Neural crest cell (in vitro differentiated cells): ENCODE data around the gene CELF4. TPM values are rescaled to one million over a fixed set of nuclear protein-coding genes. Genes with fewer than 3 reads are reported as not detected.

ENCODE experiments used
- DNase-seq: peaks from one replicate; pipeline ENCODE4 v3.0.0; 2021; ENCODE audit warnings: low read depth, mixed read lengths, low spot score
- H3K27ac Mint-ChIP-seq: one replicate; pipeline ENCODE4 v1.8.0; 2021; ENCODE audit warnings: mild to moderate bottlenecking, mixed read lengths; ENCODE audit not compliant: unreplicated experiment
- H3K27me3 Mint-ChIP-seq: 2 replicates; pipeline ENCODE4 v1.8.0; 2021; ENCODE audit warnings: low read depth, mild to moderate bottlenecking, mixed read lengths
- H3K36me3 Mint-ChIP-seq: 2 replicates; pipeline ENCODE4 v1.8.0; 2021; ENCODE audit warnings: low read depth, mild to moderate bottlenecking, mixed read lengths
- H3K4me1 Mint-ChIP-seq: 2 replicates; pipeline ENCODE4 v1.8.0; 2021; ENCODE audit warnings: mixed read lengths
- H3K4me3 Mint-ChIP-seq: one replicate; pipeline ENCODE4 v1.8.0; 2021; ENCODE audit warnings: mild to moderate bottlenecking, mixed read lengths
- H3K9me3 Mint-ChIP-seq: 2 replicates; pipeline ENCODE4 v1.8.0; 2021; ENCODE audit warnings: mixed read lengths
- total RNA-seq: library from RNA; stranded (reverse); gene quantifications from 2 replicates; pipeline ENCODE4 v1.2.1, GENCODE V29; 2021
- TF ChIP-seq, protein P1 (sequence below): fragments of 200-600 bp; sonication (generic); conservative IDR thresholded peaks from 2 replicates; pipeline ENCODE4 v1.5.0; 2021; ENCODE audit warnings: antibody characterized with exemption, mild to moderate bottlenecking

Gene CELF4
- total RNA-seq, 1 donor from 2014 or later = 1.9 TPM

DNA sequence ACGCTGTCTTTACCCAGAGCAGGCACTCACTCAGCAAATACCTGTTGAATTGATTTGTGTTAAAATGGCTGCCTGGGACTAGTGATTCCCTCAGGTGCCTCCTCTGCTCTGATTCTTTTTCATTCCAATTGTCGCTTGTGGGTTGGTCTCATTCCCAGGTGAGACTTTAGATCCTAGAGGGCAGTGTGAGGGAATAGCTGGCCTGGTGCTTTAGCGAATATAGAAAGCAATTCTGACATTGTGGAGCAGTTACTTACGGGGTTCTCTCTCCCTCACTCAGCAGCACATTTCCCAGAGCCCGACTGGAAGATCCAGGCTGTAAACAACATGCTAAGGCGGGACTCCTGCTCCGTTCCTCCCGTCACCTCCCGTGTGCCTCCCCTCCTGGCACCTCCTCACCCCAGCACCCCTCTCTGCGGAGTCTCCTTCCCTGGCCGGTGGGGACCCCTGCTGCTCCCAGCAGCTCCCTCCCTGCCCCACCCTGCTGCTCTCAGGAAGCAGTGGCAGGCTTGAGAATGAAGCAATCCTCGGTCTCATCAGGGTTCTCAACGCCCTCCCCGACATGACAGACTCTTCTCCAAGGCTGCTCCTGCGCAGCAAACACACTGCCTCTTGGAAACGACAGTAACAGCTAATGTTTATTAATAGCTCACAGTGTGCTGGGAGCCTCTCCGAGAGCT, 26.9 kb downstream of the CELF4 start:
- H3K27me3 Mint-ChIP-seq = peaks cover 61% of the 10 kb centered on the region
- DNase-seq = no peak
- peaks cover 11% of the 10 kb centered on the region for H3K4me1 Mint-ChIP-seq
- no peak overlapping the region for H3K27ac Mint-ChIP-seq
- H3K36me3 Mint-ChIP-seq = no peaks in the 10 kb centered on the region
- no peak overlapping the region for H3K4me3 Mint-ChIP-seq
- TF ChIP-seq, protein P1, sequence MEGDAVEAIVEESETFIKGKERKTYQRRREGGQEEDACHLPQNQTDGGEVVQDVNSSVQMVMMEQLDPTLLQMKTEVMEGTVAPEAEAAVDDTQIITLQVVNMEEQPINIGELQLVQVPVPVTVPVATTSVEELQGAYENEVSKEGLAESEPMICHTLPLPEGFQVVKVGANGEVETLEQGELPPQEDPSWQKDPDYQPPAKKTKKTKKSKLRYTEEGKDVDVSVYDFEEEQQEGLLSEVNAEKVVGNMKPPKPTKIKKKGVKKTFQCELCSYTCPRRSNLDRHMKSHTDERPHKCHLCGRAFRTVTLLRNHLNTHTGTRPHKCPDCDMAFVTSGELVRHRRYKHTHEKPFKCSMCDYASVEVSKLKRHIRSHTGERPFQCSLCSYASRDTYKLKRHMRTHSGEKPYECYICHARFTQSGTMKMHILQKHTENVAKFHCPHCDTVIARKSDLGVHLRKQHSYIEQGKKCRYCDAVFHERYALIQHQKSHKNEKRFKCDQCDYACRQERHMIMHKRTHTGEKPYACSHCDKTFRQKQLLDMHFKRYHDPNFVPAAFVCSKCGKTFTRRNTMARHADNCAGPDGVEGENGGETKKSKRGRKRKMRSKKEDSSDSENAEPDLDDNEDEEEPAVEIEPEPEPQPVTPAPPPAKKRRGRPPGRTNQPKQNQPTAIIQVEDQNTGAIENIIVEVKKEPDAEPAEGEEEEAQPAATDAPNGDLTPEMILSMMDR = no peak
- H3K9me3 Mint-ChIP-seq = no peaks in the 10 kb centered on the region

DNA sequence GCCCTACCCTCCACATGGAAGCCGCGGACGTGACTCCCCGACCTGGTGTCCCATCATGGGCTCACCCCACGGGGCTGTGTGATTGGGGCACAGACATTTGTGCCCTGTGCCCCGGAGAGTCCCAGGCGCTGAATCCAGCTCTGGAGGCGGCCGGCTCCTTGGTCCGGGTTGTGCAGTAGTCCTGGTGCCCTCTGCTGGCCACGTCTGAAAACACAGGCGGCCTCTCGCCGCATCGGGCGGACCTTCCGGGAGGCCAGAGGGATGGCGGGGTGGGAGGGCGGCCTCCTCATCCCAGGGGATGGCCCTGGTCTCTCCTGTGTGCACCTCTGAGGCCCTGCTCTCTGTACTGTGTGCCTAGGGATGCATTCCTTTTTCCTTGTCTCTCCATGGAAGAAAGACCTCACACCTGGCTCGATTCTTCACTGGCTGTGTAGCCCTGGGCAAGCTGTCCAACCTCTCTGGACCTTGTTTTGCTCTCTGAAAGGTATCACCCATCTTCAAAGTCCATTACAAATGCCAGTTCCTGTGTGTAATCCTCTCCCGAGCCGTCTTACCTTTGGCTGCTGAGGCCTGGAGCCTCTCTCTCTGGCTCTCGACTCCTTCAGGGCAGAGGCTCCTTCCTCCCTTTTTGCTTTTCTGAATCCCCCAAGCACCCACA, 27.6 kb downstream of the CELF4 start:
- Mint-ChIP-seq H3K27ac (no peak overlapping the region), H3K36me3 (no peaks in the 10 kb centered on the region), H3K4me1 (peaks cover 11% of the 10 kb centered on the region), H3K4me3 (no peak overlapping the region), H3K9me3 (no peaks in the 10 kb centered on the region), H3K27me3 (peaks cover 66% of the 10 kb centered on the region)
- DNase-seq = peak; percentile 92
- TF ChIP-seq, protein P1 = peak; percentile 88

DNA sequence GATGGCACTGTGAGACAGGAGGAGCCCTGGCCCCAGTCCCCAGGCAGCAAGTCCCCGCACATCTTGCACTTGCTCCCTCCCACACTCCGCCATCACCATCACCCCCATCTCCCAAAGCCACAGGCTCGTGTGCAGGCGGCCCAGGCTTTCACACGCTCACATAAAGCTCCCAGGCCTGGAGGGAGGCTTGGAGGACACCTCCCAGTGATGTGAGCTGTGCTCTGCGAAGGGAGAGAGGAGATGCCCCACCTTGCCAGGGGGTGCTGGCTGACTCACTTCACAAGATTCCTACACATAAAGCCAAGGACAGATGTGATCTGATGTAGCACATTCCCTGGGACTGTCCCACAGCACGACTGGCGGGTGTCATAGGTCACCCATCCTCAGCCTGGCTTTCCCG, 28.9 kb downstream of the CELF4 start:
- Mint-ChIP-seq H3K36me3 (no peaks in the 10 kb centered on the region), H3K27me3 (peaks cover 63% of the 10 kb centered on the region), H3K4me3 (no peak overlapping the region), H3K4me1 (peaks cover 11% of the 10 kb centered on the region), H3K9me3 (no peaks in the 10 kb centered on the region), H3K27ac (no peak overlapping the region)
- TF ChIP-seq, protein P1 = no peak
- DNase-seq = no peak

DNA sequence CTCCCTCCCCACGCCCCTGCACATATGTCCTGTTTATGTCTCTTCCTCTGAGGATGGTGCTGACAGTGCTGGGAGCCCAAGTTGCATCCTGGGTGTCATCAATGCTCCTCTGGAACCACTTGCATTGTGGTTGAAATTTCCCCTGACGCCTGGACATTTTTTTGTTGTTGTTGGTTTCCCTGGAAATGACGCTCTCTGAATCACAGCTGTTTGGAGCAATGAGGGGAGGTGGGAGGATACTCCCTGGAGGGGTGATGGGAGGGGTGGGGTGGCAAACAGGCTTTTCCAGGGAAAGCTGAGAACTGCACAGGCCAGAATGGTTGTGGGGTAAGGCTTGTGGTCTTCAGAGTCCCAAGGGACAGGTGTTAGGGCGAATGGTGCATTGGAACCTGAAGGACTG, 29.6 kb downstream of the CELF4 start:
- TF ChIP-seq, protein P1 = no peak
- H3K27ac Mint-ChIP-seq = peak overlapping the region; percentile 73
- no peak for DNase-seq
- no peak overlapping the region for H3K4me3 Mint-ChIP-seq
- H3K9me3 Mint-ChIP-seq = no peaks in the 10 kb centered on the region
- H3K4me1 Mint-ChIP-seq = peaks cover 11% of the 10 kb centered on the region
- H3K36me3 Mint-ChIP-seq = no peaks in the 10 kb centered on the region
- H3K27me3 Mint-ChIP-seq = peaks cover 56% of the 10 kb centered on the region

DNA sequence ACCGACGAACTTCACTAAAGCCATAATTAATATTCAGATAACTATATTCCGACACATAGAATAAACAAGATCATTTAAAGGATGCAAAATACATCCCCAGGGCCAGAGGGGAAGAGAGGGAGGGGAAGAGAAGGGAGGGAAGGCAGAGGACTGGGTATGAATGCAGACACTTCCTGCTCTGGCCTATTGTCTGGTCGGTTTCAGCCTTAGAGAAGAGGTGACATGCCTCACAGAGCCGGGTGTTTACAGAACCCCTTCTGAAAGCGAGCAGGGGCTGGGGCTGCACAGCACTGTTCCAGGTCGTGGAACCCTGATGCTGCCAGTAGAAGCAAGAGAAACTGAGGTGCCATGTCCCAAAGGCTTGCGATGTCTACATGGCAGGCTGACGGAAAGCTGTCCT, 31.0 kb downstream of the CELF4 start:
- Mint-ChIP-seq H3K27me3 (peaks cover 44% of the 10 kb centered on the region), H3K36me3 (no peaks in the 10 kb centered on the region), H3K9me3 (no peaks in the 10 kb centered on the region), H3K4me1 (peaks cover 11% of the 10 kb centered on the region), H3K27ac (no peak overlapping the region), H3K4me3 (no peak overlapping the region)
- DNase-seq = no peak
- TF ChIP-seq, protein P1 = no peak
